ENCODE measurements around the gene RAET1L.
"Not testable (repeated sequence)": the region's sequence is repeated elsewhere in the genome, so short reads cannot be mapped to it uniquely, and the experiment has no call there.

Gene RAET1L

DNA sequence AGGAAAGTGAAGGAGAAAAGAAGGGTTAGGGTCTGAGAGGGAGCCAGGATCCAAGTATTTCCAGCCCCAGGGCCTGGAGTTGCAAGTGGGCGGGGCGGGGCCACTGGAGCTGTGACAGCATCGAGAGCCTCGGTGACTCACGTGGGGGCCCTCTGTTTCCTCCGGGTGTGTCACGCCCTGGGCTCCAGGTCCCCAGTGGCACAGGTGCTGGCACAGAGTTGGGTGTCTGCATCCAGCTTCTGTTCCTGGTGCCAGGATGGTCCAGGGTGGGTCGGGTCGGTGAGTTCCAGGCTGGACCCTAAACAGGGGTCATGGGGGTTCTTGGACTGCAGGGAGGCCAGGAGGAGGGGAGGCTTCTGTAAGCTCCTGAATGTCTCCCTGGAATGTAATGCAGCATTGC lies 16.7 kb downstream of the RAET1L start:
- no peak overlapping the region for H3K4me3 ChIP-seq (ENCODE audit: low read depth, low read length)
- TF ChIP-seq, protein P1, sequence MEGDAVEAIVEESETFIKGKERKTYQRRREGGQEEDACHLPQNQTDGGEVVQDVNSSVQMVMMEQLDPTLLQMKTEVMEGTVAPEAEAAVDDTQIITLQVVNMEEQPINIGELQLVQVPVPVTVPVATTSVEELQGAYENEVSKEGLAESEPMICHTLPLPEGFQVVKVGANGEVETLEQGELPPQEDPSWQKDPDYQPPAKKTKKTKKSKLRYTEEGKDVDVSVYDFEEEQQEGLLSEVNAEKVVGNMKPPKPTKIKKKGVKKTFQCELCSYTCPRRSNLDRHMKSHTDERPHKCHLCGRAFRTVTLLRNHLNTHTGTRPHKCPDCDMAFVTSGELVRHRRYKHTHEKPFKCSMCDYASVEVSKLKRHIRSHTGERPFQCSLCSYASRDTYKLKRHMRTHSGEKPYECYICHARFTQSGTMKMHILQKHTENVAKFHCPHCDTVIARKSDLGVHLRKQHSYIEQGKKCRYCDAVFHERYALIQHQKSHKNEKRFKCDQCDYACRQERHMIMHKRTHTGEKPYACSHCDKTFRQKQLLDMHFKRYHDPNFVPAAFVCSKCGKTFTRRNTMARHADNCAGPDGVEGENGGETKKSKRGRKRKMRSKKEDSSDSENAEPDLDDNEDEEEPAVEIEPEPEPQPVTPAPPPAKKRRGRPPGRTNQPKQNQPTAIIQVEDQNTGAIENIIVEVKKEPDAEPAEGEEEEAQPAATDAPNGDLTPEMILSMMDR (IDR thresholded peaks at IDR 0.05; ENCODE audit: low read depth, low read length), result no peak

DNA sequence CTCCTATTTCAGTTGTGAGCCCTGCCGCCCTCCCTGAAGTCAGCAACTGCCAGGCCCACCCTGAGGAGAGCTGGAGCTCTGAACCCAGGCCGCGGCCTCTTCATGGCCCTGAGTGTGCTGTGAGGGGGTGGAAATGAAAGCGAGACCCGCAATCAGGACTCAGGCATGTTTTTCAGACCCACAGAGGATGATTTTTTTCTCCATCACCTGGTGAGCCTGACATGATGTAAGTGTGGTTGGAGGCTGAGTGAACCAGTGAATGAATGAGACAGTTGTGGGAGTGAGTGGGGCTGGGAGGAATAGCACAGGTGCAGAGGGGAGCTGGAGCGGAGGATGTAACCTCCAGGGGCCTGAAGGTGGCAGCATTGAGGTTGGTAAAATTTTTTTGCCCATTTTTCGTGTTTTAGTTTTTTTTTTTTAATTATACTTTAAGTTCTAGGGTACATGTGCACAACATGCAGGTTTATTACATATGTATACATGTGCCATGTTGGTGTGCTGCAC lies 18.3 kb downstream of the RAET1L start:
- H3K4me3 ChIP-seq (ENCODE audit: low read depth, low read length), result no peak overlapping the region
- TF ChIP-seq, protein P1 (IDR thresholded peaks at IDR 0.05; ENCODE audit: low read depth, low read length), result peak; percentile 51

DNA sequence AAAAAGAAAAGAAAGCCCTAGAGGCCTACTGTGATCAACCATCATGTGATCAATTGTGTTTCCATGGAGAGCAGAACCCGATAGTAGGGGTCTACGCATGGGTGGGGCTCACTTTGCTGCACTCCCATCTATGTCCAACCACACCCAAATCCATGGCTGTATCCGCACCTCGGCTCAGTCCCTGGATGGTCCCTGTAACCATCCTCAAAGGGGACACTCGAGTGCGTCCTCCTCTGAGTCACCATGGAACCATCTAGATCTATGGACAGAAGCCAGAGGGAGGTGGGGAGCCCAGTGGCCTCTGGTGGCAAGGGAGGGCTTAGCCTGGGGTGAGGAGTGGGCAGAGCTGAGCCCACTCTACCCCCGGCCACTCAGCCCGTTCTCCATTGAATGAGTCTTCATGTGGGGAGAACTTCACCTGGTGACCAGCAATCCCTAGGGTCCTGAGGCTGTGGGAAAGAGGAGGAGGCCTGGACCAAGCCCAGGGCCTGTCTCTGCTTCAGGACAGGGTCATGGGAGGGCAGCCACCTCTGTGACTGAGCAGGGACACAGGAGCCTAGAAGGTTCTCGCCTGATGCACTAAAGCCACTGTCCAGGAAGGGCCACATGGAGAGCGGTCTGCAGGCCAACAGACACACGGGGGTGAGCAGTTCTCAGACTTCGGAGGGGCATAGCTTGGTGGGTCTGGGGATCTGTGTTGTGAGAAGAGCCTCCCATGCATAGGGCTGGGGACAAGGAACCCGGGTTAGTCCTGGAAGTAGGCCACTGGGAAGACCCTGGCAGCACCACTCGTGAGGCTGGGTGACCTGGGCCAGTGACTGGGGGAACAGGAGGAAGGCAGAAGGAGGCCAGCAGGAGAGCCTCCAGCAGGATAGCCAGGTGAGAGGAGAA lies 19.3 kb downstream of the RAET1L start:
- peak overlapping the region; percentile 62 for H3K4me3 ChIP-seq (ENCODE audit: low read depth, low read length)
- TF ChIP-seq, protein P1 (IDR thresholded peaks at IDR 0.05; ENCODE audit: low read depth, low read length), result no peak

DNA sequence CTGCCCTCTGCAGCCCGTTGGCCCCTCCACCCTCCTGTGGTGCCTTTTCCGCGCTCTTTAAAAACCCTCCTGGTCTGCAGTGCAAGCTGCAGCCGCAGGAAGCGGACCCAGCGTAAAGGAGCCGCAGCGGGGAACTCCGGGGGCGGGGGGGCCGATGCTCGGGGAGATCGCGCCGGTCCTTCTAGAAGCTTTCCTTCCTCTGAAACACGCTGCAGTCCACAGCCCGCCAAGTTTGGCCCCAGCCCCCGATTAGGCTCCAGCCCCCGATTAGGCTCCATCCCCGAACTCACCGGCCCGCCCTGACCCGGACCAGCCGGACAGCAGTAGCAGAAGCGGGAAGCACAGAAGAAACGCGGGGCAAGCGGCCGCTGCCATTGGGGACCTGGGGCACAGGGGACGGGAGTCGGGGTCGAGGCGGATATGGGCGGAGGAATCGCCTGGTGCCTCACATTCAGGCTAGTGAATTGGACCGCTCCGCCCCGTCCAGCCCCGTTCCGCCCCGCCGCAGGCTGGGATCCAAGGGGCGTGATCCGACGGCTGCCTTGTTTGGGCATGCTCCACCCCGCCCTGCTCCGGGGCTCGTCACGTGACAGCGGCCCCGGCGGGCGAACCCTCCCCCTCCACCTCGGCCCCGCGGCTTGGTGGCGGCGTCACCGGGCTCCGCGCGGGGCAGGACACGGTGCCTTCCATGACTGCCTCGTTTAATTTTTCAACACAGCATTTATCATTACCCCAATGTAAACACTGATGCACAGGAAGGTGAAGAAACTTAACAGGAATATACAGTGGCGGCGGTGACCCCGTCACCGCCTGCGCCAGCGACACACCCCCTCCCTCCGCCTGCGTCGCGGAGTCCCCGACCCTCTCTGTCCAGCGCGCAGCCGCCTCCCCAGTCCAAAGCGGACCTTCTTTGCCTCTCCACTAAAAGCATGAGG lies 20.3 kb downstream of the RAET1L start:
- TF ChIP-seq, protein P1 (IDR thresholded peaks at IDR 0.05; ENCODE audit: low read depth, low read length), result no peak
- peak overlapping the region; percentile 62 for H3K4me3 ChIP-seq (ENCODE audit: low read depth, low read length)

DNA sequence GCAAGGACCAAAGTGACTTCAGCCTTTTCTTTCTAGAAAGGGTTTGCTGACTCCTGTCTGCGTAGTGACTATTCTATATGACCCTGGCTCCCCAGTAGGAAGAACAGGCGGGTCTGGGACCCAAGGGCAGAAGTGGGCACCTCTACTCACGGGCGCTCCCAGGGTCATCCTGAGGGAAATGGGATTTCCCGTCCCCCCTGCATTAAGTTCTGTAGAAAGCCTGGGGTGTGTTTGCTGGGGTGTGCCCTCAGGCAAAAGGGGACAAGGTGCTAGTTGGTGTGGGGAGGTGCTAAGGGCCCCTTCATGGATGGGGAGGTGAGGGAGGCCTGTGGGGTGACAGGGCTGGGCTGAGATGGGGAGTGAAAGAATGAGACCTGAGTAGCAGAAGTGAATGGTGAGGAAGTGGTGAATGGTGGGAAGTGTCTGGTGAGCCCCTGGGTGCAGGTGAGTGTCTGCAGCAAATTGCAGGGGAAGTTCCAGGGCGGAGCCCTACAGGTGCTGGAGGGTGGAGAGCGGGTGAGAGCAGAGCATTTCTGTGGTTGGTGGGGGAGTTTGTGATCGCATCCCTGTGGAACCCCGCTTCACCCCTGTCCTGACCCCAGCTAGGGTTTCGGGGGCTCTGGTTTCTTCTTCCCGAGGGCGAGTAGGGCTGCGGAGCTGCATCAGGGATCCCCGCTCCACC lies 21.1 kb downstream of the RAET1L start:
- TF ChIP-seq, protein P1 (IDR thresholded peaks at IDR 0.05; ENCODE audit: low read depth, low read length), result no peak

DNA sequence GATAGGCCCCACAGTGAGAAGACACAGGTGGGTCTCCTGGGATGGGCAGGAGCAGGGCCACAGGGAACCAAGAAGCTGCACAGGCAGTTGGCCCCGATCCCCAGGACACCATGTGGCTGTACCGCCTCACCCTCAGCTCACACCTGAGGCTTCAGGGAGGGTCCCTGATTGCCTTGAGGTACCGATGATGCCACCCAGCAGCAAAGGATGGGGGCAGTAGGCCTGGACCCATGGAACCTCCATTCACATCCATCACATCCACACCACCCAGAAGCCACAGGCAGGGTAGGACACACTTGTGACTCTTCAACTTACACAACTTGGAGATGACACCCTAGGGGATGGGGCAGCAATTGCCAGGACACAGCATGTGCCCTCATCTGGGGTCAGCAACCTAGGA lies 21.7 kb downstream of the RAET1L start:
- not testable (repeated sequence) for H3K4me3 ChIP-seq (ENCODE audit: low read depth, low read length)

More for the DNA sequence above, 21.1 kb downstream of the RAET1L start:
- peak overlapping the region; percentile 62 for H3K4me3 ChIP-seq (ENCODE audit: low read depth, low read length)

DNA sequence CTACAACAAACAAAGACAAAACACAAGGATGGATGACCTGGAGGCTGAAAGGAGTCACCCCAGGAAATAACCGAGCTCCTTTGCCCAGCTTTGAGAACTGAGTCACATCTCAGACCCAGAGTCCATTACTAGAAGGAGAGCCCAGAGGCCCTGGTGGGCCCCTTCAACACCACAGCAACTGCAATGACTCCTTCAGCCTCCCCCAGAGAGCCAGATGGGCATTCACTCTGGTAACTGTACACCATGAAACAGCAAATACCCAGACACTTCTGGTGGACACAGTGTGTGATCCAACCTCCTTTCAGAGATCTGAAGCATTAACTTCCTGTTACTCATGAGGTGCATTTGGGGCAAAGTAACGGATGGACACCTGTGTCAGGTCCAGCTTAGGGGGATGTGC lies 22.6 kb downstream of the RAET1L start:
- TF ChIP-seq, protein P1 (IDR thresholded peaks at IDR 0.05; ENCODE audit: low read depth, low read length), result no peak
- H3K4me3 ChIP-seq (ENCODE audit: low read depth, low read length), result no peak overlapping the region

All from WI38 (cell line).